Colonic mucosa (tissue), 4 donors: ENCODE data around the gene S1PR3. TPM values are rescaled to one million over a fixed set of nuclear protein-coding genes. Genes with fewer than 3 reads are reported as not detected.

Source experiments
- DNase-seq: peaks from one replicate; pipeline ENCODE4 v3.0.0-alpha.2; 2020
- H3K27ac ChIP-seq: fragments of 200-600 bp; one replicate; pipeline ENCODE4 v1.8.0; 2021
- H3K27me3 ChIP-seq: fragments of 200-600 bp; one replicate; pipeline ENCODE4 v1.8.0; 2021
- H3K36me3 ChIP-seq: fragments of 200-600 bp; one replicate; pipeline ENCODE4 v1.8.0; 2021
- H3K4me1 ChIP-seq: fragments of 200-600 bp; one replicate; pipeline ENCODE4 v1.8.0; 2021; ENCODE audit warnings: mild to moderate bottlenecking
- H3K4me3 ChIP-seq: fragments of 200-600 bp; one replicate; pipeline ENCODE4 v1.8.0; 2021
- H3K9ac ChIP-seq, 2 donors: one replicate each; pipeline ENCODE4 v1.7.0; 2013; ENCODE audit warnings: control low read depth in 2 of 2, low read depth in 2 of 2, low read length in 2 of 2
- H3K9me3 ChIP-seq: fragments of 200-600 bp; one replicate; pipeline ENCODE4 v1.8.0; 2021
- CTCF ChIP-seq: fragments of 200-600 bp; IDR thresholded peaks from one replicate; pipeline ENCODE4 v1.8.0; 2022; ENCODE audit warnings: antibody characterized with exemption, mild to moderate bottlenecking
- intact Hi-C: fragments of 100-400 bp; cut with DNase I; formaldehyde crosslinking; loops from one replicate; pipeline ENCODE4 v1.14.1; 2022
- total RNA-seq, 2 donors: library from RNA; stranded (reverse); fragmentation: NEBNext Ultra II Directional in 1 of 2; extraction: Animal tissue kit (Norgen Biotek cat#: 25700) in 1 of 2; gene quantifications; one replicate each; pipeline ENCODE4 v1.2.1, GENCODE V29; 2021
- donor health status: healthy.
- donor health status: DM: no; HTN: no; CAD: no.
- donor health status: DM: no; HTN: no; CAD: no.

The S1PR3 gene
- total RNA-seq, 2 donors from 2014 or later, result 0.67 to 3.2 TPM

- H3K4me1 ChIP-seq, result no peaks in the 10 kb centered on the region
- no peak overlapping the region for H3K27ac ChIP-seq
- no peaks in the 10 kb centered on the region for H3K9me3 ChIP-seq
- intact Hi-C loops, result no loop called here
- no peaks in the 10 kb centered on the region for H3K27me3 ChIP-seq
- no peaks in the 10 kb centered on the region for H3K36me3 ChIP-seq
- H3K9ac ChIP-seq, result no peak overlapping the region
- no peak for DNase-seq
- H3K4me3 ChIP-seq, result no peak overlapping the region
- TF ChIP-seq CTCF, result no peak
Observed at GRCh38 chr9:88947581-88948573, 43.4 kb upstream of the S1PR3 start.

GRCh38 chr9:88949425-88949824 lies 41.8 kb upstream of the S1PR3 start:
- H3K9ac ChIP-seq, result no peak overlapping the region
- no peaks in the 10 kb centered on the region for H3K27me3 ChIP-seq
- DNase-seq, result no peak
- no peak overlapping the region for H3K4me3 ChIP-seq
- no peaks in the 10 kb centered on the region for H3K36me3 ChIP-seq
- H3K27ac ChIP-seq, result no peak overlapping the region
- H3K4me1 ChIP-seq, result no peaks in the 10 kb centered on the region
- intact Hi-C loops, result no loop called here
- H3K9me3 ChIP-seq, result no peaks in the 10 kb centered on the region
- TF ChIP-seq CTCF, result no peak

- Histone ChIP-seq H3K27me3 (no peaks in the 10 kb centered on the region), H3K36me3 (no peaks in the 10 kb centered on the region), H3K27ac (no peak overlapping the region), H3K9me3 (no peaks in the 10 kb centered on the region), H3K4me3 (no peak overlapping the region), H3K4me1 (no peaks in the 10 kb centered on the region), H3K9ac (no peak overlapping the region)
- no peak for TF ChIP-seq CTCF
- DNase-seq, result no peak
- intact Hi-C loops, result no loop called here
Observed at GRCh38 chr9:88949961-88950340, 41.3 kb upstream of the S1PR3 start.

GRCh38 chr9:88950341-88951154 lies 40.7 kb upstream of the S1PR3 start:
- no peaks in the 10 kb centered on the region for H3K4me1 ChIP-seq
- no peak for DNase-seq
- no peaks in the 10 kb centered on the region for H3K27me3 ChIP-seq
- no peak overlapping the region for H3K4me3 ChIP-seq
- H3K36me3 ChIP-seq, result no peaks in the 10 kb centered on the region
- intact Hi-C loops, result no loop called here
- TF ChIP-seq CTCF, result no peak
- no peak overlapping the region for H3K27ac ChIP-seq
- no peaks in the 10 kb centered on the region for H3K9me3 ChIP-seq
- H3K9ac ChIP-seq, result no peak overlapping the region

GRCh38 chr9:88951155-88951542 lies 40.1 kb upstream of the S1PR3 start:
- H3K27me3 ChIP-seq, result no peaks in the 10 kb centered on the region
- no peak overlapping the region for H3K27ac ChIP-seq
- H3K4me1 ChIP-seq, result no peaks in the 10 kb centered on the region
- no peak overlapping the region for H3K9ac ChIP-seq
- no peak overlapping the region for H3K4me3 ChIP-seq
- no peaks in the 10 kb centered on the region for H3K36me3 ChIP-seq
- H3K9me3 ChIP-seq, result no peaks in the 10 kb centered on the region
- no peak for TF ChIP-seq CTCF
- intact Hi-C loops, result no loop called here
- DNase-seq, result no peak
